ENCODE measurements around the gene ECI1.

DNA sequence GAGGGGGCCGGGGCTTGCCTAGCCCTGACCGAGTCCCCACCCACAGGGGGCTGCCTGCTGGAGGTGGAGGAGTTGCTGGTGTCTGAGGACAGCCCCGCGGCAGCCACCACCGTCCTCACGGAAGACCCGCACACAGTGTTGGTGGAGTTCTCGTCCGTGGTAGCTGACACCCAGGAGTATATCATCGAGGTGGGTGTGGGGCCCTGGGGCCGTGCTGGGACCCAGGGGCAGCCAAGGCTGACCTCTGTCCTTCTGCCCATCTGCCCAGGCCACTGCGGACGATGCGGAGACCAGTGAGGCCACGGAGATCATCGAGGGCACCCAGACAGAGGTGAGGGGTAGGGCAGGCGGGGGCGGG, 16.6 kb downstream of the ECI1 start:
- TF ChIP-seq, protein P1, sequence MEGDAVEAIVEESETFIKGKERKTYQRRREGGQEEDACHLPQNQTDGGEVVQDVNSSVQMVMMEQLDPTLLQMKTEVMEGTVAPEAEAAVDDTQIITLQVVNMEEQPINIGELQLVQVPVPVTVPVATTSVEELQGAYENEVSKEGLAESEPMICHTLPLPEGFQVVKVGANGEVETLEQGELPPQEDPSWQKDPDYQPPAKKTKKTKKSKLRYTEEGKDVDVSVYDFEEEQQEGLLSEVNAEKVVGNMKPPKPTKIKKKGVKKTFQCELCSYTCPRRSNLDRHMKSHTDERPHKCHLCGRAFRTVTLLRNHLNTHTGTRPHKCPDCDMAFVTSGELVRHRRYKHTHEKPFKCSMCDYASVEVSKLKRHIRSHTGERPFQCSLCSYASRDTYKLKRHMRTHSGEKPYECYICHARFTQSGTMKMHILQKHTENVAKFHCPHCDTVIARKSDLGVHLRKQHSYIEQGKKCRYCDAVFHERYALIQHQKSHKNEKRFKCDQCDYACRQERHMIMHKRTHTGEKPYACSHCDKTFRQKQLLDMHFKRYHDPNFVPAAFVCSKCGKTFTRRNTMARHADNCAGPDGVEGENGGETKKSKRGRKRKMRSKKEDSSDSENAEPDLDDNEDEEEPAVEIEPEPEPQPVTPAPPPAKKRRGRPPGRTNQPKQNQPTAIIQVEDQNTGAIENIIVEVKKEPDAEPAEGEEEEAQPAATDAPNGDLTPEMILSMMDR (conservative IDR thresholded peaks at IDR 0.05; ENCODE audit: low read length) = no peak
- no peak for TF ChIP-seq EZH2phosphoT487 (IDR thresholded peaks at IDR 0.05; ENCODE audit: borderline replicate concordance)
